HepG2 (cell line): ENCODE measurements around the gene TMEM38A. TPM values are rescaled to one million over a fixed set of nuclear protein-coding genes. Genes with fewer than 3 reads are reported as not detected.

Experiments used
- AGO2 ChIP-seq: fragments of 200-400 bp; formaldehyde crosslinking; optimal IDR thresholded peaks from 2 replicates; pipeline ENCODE3; 2017; ENCODE audit warnings: mild to moderate bottlenecking, low read depth, low read length, moderate library complexity
- CEBPG ChIP-seq: IDR thresholded peaks from 2 replicates; pipeline ENCODE4 v1.6.1; 2016
- DMTF1 ChIP-seq: sonication (generic); formaldehyde crosslinking; IDR thresholded peaks from 2 replicates; pipeline ENCODE4 v1.4.0; 2020; ENCODE audit warnings: mild to moderate bottlenecking, missing genetic modification reagents
- IKZF1 ChIP-seq: fragments of 450-650 bp; IDR thresholded peaks from 2 replicates; pipeline ENCODE4 v1.7.1; 2016
- REPIN1 ChIP-seq: sonication (generic); formaldehyde crosslinking; IDR thresholded peaks from 2 replicates; pipeline ENCODE4 v1.8.0; 2022; ENCODE audit warnings: missing genetic modification reagents, low read depth, mild to moderate bottlenecking, borderline replicate concordance
- RERE ChIP-seq: IDR thresholded peaks from 2 replicates; pipeline ENCODE4 v1.6.1; 2016; ENCODE audit warnings: low read depth, missing genetic modification reagents, missing compliant biosample characterization
- RORA ChIP-seq: sonication (generic); formaldehyde crosslinking; IDR thresholded peaks from 2 replicates; pipeline ENCODE4 v1.5.0; 2020; ENCODE audit warnings: mild to moderate bottlenecking, missing genetic modification reagents, moderate library complexity
- RXRA ChIP-seq: sonication (generic); formaldehyde crosslinking; IDR thresholded peaks from 2 replicates; pipeline ENCODE4 v1.5.1; 2020; ENCODE audit warnings: missing genetic modification reagents
- SALL1 ChIP-seq: sonication (generic); formaldehyde crosslinking; IDR thresholded peaks from 2 replicates; pipeline ENCODE4 v1.8.0; 2022; ENCODE audit warnings: mild to moderate bottlenecking, missing genetic modification reagents
- THAP7 ChIP-seq: sonication (generic); formaldehyde crosslinking; IDR thresholded peaks from 2 replicates; pipeline ENCODE4 v1.8.1; 2023; ENCODE audit warnings: mild to moderate bottlenecking, missing genetic modification reagents
- ZBTB25 ChIP-seq: IDR thresholded peaks from 2 replicates; pipeline ENCODE4 v1.6.1; 2018; ENCODE audit warnings: missing genetic modification reagents
- ZMAT5 ChIP-seq: sonication (generic); formaldehyde crosslinking; IDR thresholded peaks from 2 replicates; pipeline ENCODE4 v1.5.0; 2020; ENCODE audit warnings: mild to moderate bottlenecking, low read depth, missing genetic modification reagents, borderline replicate concordance
- ZNF18 ChIP-seq: sonication (generic); formaldehyde crosslinking; IDR thresholded peaks from 2 replicates; pipeline ENCODE4 v1.8.0; 2022; ENCODE audit warnings: mild to moderate bottlenecking, missing genetic modification reagents; ENCODE audit not compliant: insufficient replicate concordance
- ZNF230 ChIP-seq: sonication (generic); formaldehyde crosslinking; IDR thresholded peaks from 2 replicates; pipeline ENCODE4 v1.4.0; 2020; ENCODE audit warnings: mild to moderate bottlenecking, missing genetic modification reagents
- ZNF33B ChIP-seq: sonication (generic); formaldehyde crosslinking; IDR thresholded peaks from 2 replicates; pipeline ENCODE4 v1.5.1; 2020; ENCODE audit warnings: mild to moderate bottlenecking, missing genetic modification reagents
- ZNF546 ChIP-seq: sonication (generic); formaldehyde crosslinking; conservative IDR thresholded peaks from 2 replicates; pipeline ENCODE4 v1.8.1; 2023; ENCODE audit warnings: mild to moderate bottlenecking, missing genetic modification reagents
- ZNF7 ChIP-seq: IDR thresholded peaks from 2 replicates; pipeline ENCODE4 v1.6.1; 2016; ENCODE audit warnings: missing biosample characterization, missing genetic modification reagents
- polyA plus RNA-seq, 8 experiments: library from polyadenylated mRNA; depleted of rRNA in 3 of 8; stranded (reverse) in 7 of 8; unstranded in 1 of 8; fragments of >200 nt; fragmentation: Illumina TruSeq in 4 of 8; extraction: Trizol in 4 of 8; gene quantifications; 2 replicates each; pipeline versions ENCODE4 v1.2.1 to v1.2.3, GENCODE V29; 2011 to 2016; ENCODE audit warnings: low read depth in 4 of 8, missing spikeins in 1 of 8, mixed read lengths in 1 of 8; ENCODE audit not compliant: insufficient read depth in 1 of 8
- total RNA-seq, 5 experiments: library from RNA; depleted of rRNA; stranded (reverse); fragments of >200 nt; fragmentation: Illumina TruSeq; extraction: Trizol; gene quantifications; 2 replicates each; pipeline ENCODE4 v1.2.3, GENCODE V29; 2016; ENCODE audit warnings: low read depth in 1 of 5

TMEM38A gene
- total and polyA plus RNA-seq, 2 of the 13 experiments (the other 11 are each of a cell fraction or from before 2014, with no cell fraction given) = 4.8 to 6.8 TPM

GRCh38 chr19:16659832-16660708, 869 bp upstream of the TMEM38A start, which contains the start of gene SMIM7 (continued):
- TF ChIP-seq RERE (no peak), REPIN1 (CRISPR knock-in tag) (peak; percentile 67), ZNF33B (CRISPR knock-in tag) (0 out of 2 replicates have a peak, but pooled peaks have one; percentile 26), RORA (CRISPR knock-in tag) (no peak), THAP7 (CRISPR knock-in tag) (no peak), ZNF18 (CRISPR knock-in tag) (no peak), CEBPG (peak; percentile 41), SALL1 (CRISPR knock-in tag) (peak; percentile 75), DMTF1 (peak; percentile 93; the same call in 1 of the 2 replicates), RXRA (CRISPR knock-in tag) (peak; percentile 72), ZNF7 (no peak), AGO2 (peak; percentile 44), ZNF546 (no peak), ZNF230 (peak; percentile 50; the same call in 1 of the 2 replicates), IKZF1 (no peak), ZMAT5 (CRISPR knock-in tag) (no peak), ZBTB25 (CRISPR knock-in tag) (peak; percentile 60; the same call in 1 of the 2 replicates)
